ENCODE results near the gene SLC35B4.

GRCh38 chr7:134334408-134334807 lies 17.7 kb upstream of the SLC35B4 start:
- TF ChIP-seq CTCF (conservative IDR thresholded peaks at IDR 0.05) (no peak), EZH2 (IDR thresholded peaks at IDR 0.05; ENCODE audit: low read depth) (no peak)
